ENCODE results near the gene MGRN1. TPM values are rescaled to one million over a fixed set of nuclear protein-coding genes. Genes with fewer than 3 reads are reported as not detected.

The MGRN1 gene
- total RNA-seq (2014; rRNA removed; shearing (Covaris generic)), result 13.3 and 24.0 TPM in 2 replicates
- polyA plus RNA-seq (2015; cell fraction: cytosol; rRNA removed), result 41.3 and 44.2 TPM in 2 replicates
- polyA plus RNA-seq (2015; cell fraction: nucleus; rRNA removed), result 32.0 and 39.8 TPM in 2 replicates

- peak; percentile 95 for DNase-seq (ENCODE audit: low read depth)
These were observed at the start of gene MGRN1 for GRCh38 chr16:4624015-4624826. MGRN1 (plus strand) TSS chr16:4624826; CDS start chr16:4624961, 135 bp downstream.

- DNase-seq (ENCODE audit: low read depth), result no peak
These were observed 49.5 kb upstream of the MGRN1 start for GRCh38 chr16:4574919-4575705.

GRCh38 chr16:4576008-4576407 lies 48.6 kb upstream of the MGRN1 start:
- DNase-seq (ENCODE audit: low read depth), result no peak

- DNase-seq (ENCODE audit: low read depth), result no peak
These were observed 45.6 kb upstream of the MGRN1 start for GRCh38 chr16:4578961-4579530.

GRCh38 chr16:4580250-4580649 lies 44.4 kb upstream of the MGRN1 start:
- peak; percentile 18 for DNase-seq (ENCODE audit: low read depth)

DNA sequence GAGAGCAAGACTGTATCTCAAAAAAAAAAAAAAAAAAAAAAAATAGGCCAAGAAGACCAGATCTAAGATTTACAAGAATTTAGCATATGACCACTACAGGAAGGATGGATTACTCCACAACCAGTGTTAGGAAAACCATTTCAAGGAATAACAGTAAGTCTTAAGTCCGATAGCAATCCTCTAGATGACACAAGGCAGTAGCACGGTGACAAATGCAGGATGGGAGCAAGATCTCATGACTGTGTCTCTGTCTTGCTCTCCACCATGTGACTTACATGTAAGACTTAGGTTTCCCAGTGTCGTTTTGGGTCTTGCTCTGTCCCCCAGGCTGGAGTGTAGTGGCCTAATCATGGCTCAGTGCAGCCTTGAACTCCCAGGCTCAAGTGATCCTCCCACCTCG lies 40.7 kb upstream of the MGRN1 start:
- no peak for DNase-seq (ENCODE audit: low read depth)

- no peak for DNase-seq (ENCODE audit: low read depth)
These were observed 38.3 kb upstream of the MGRN1 start for GRCh38 chr16:4586291-4586690.

DNA sequence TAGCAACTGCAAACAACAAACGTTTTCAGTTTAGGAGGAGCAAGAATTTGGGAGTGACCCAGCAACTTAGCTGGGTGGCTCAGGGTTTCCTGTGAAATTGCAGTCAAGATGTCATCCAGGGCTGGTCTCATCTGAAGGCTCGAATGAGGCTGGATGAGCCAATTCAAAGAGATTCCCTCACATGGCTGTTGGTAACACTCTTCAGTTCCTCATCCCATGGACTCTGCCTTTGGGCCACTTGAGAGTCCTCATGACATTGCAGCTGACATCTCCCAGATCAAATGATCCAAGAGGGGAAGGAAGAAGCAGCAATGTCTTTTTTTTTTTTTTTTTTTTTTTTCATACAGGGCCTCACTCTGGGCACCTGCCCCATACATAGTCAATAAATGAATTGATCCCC lies 36.2 kb upstream of the MGRN1 start:
- no peak for DNase-seq (ENCODE audit: low read depth)

DNA sequence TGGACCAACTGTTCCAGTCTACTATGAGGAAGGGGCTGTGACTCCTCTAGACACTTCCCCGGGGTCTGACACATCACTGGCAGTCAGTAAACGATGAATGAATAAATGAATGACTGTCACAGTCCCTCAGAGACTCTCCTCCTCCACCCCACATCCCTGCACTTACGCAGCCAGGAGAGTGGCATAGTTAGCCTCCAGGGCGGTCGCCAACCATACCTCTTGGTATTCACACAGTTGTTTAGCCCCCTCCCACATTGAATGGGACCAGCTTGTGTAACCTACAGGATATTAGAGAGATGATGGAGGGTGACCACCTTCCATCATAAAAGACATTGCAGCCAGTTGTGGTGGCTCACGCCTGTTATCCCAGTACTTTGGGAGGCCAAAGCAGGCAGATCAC lies 35.7 kb upstream of the MGRN1 start:
- DNase-seq (ENCODE audit: low read depth), result no peak

DNA sequence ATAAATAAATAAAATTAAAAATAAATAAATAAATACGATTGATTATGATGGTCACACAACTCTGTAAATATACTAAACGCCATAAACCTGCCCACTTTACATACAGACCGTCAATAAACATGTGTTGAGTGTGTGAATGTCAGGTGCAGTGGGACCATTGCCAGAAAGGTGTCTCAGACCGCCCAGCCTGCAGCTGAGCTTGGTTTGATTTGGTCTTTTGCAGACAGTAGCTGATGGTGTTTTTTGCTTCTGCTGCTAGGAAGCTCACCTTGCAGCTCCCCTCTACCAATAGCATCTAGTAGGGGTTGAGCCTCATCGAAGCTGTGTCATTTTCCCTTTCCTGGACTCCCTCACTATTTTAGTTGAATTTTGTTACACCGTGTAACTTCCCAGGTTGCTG lies 33.4 kb upstream of the MGRN1 start:
- no peak for DNase-seq (ENCODE audit: low read depth)

DNA sequence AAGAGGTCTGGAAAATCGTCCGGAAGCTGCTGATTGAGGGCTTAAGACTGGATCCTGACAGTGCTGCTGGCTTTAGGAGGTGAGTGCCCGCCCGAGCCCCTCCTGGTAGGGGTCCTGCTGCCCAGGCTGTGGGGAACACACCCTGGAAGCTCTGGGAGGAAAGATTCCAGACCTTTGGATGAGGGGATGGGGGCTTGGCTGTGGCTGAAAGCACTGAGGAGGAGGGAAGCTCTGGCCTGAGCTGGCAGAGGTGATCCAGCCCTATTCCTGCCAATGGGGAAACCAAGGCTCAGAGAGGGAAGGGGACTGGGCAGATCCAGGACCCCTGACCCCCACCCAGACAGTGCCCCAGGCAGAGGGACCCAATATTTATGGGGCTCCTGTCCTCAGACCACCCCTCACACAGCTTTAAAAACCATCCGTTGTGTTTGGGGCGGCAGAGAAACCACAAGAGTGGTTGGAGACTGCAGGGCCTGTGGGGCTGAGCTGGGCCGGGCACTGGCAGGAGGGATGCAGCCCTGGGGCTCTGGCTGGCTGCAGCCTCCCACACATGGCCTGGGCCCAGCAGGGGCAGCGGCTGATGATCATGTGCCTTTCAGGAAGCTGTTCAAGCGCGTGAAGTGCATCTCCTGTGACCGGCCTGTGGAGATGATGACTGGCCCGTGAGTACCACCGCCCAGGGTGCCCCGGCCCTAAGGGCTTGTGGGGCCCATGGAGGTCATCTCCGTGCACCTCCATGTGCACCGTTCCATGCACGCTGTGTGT lies 32.7 kb upstream of the MGRN1 start:
- no peak for DNase-seq (ENCODE audit: low read depth)

DNA sequence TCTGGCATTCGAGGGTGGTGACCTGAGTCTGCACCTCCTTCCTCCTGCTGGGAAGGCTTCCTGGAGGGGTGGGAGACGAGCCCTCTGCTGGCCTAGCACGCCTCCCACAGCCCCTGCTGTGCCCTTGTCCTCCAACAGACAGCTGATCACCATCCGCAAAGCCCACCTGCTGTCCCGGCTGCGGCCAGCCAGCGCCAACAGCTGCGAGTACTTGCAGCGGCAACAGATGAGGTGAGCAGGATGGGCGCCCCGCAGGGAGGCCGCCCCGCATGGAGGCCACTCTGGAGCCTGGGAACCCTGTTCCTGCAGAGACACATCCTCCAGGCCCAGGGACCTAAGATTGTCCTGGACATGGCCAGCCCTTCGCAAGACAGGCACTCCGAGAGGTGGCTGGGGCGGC lies 31.5 kb upstream of the MGRN1 start:
- no peak for DNase-seq (ENCODE audit: low read depth)

DNA sequence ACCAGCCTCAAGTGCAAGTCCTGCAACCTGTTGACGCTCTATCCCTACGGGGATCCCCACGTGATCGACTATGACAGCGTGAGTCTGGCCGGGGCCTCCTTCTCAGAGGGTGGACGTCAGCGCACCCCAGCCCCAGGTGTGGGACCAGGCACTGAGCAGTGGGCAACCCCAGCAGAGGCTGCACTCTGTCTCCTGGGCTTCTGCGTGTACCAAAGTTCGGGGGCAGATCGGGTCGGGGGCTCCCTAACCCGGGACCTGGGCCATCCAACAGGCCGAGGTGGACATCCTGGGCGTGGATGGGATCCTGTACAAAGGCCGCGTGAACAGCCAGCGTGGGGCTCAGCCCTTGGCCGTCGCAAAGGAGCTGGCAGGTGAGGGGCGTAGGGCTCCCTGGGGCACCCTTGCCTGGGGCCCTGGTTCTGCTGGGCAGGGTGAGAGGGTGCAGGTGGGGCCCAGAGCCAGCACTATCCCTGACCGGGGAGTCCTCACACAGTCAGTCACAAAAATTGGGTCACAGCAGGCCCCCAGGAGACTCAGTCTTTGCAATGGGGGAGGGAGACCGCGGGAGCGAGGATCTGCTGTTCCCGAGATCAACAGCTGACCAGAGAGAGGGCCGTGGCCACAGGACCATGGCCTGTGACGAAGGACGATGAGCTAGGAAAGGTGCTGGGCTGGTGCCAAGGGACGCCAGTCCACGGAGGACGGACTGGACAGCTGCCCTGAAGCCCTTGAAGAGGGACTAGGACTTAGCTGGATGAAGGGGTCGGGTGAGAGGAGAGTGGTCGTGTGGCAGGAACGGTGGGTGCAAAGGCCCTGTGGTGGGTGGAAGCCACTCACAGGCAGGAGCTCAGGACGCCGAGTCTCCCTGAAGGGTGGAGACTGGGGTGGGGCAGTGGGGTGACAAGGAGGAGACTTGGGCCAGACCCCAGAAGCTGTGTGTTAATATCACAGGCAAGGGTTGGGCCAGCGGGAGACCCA lies 29.9 kb upstream of the MGRN1 start:
- DNase-seq (ENCODE audit: low read depth), result no peak

GRCh38 chr16:4597174-4597573 lies 27.5 kb upstream of the MGRN1 start:
- peak; percentile 46 for DNase-seq (ENCODE audit: low read depth)

GRCh38 chr16:4599037-4599436 lies 25.6 kb upstream of the MGRN1 start:
- no peak for DNase-seq (ENCODE audit: low read depth)

DNA sequence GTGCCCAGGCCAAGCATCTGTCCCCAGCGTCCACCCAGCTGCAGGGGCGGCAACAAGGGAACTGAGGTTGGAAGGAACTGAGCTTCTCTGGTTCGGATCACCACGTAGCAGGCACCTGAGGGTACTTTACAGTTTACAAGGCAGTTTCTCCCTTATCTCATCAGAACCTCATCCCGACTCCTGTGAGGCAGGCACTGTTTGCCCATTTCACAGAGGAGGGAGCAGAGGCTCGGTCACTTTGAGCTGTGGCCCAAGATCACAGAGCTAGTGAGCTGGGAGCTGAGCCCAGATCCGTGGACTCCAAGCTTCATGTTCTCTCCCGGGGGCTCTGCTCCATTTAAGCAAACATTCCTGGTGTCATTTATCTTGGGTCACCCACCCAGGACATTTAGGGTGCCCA lies 25.1 kb upstream of the MGRN1 start:
- no peak for DNase-seq (ENCODE audit: low read depth)

GRCh38 chr16:4601036-4601863 lies 23.4 kb upstream of the MGRN1 start:
- DNase-seq (ENCODE audit: low read depth), result no peak

- no peak for DNase-seq (ENCODE audit: low read depth)
These were observed 22.8 kb upstream of the MGRN1 start for GRCh38 chr16:4601864-4602186.

DNA sequence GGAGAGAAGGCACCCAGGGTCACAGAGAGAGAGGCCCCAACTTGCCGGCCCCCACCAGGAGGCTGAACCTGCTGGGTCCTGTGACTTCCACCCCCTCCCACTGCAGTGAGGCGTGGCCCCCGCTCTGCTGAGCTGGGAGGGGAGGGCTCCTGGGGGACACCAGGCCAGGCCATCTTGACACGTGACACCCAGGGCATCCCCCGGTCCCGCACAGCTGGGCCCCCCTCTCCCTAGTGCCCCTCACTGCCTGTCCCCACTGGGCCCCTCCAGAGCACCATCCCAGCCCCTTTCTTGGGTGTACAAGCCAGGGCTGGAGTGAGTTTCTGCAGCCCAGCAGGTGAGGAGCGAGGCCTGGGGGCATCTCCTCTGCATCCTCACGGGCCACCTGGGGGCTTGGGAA lies 22.3 kb upstream of the MGRN1 start:
- DNase-seq (ENCODE audit: low read depth), result no peak
